Type B pancreatic cell (in vitro differentiated cells): ENCODE measurements around the gene RAD9A. TPM values are rescaled to one million over a fixed set of nuclear protein-coding genes. Genes with fewer than 3 reads are reported as not detected.

Experiments used
- DNase-seq: peaks from one replicate; pipeline ENCODE4 v3.0.0; 2021; ENCODE audit warnings: mixed read lengths; ENCODE audit not compliant: unreplicated experiment; ENCODE audit errors: extremely low spot score
- H3K27ac Mint-ChIP-seq: 2 replicates; pipeline ENCODE4 v1.8.0; 2021; ENCODE audit warnings: mild to moderate bottlenecking, mixed read lengths
- H3K27me3 Mint-ChIP-seq: 2 replicates; pipeline ENCODE4 v1.8.0; 2021; ENCODE audit warnings: mixed read lengths
- H3K36me3 Mint-ChIP-seq: 2 replicates; pipeline ENCODE4 v1.8.0; 2021; ENCODE audit warnings: mixed read lengths
- H3K4me1 Mint-ChIP-seq: one replicate; pipeline ENCODE4 v1.8.0; 2021; ENCODE audit warnings: mixed read lengths; ENCODE audit not compliant: unreplicated experiment
- H3K4me3 Mint-ChIP-seq: 2 replicates; pipeline ENCODE4 v1.8.0; 2021; ENCODE audit warnings: mild to moderate bottlenecking, mixed read lengths
- H3K9me3 Mint-ChIP-seq: 2 replicates; pipeline ENCODE4 v1.8.0; 2021; ENCODE audit warnings: mixed read lengths
- CTCF ChIP-seq: fragments of 200-600 bp; sonication (generic); conservative IDR thresholded peaks from 2 replicates; pipeline ENCODE4 v1.5.0; 2021; ENCODE audit warnings: antibody characterized with exemption, mild to moderate bottlenecking
- total RNA-seq: library from RNA; stranded (reverse); gene quantifications from 2 replicates; pipeline ENCODE4 v1.2.1, GENCODE V29; 2021; ENCODE audit warnings: low replicate concordance

Gene RAD9A
- total RNA-seq, 1 donor from 2014 or later, result 41.2 TPM

GRCh38 chr11:67416416-67417335 lies 24.9 kb downstream of the RAD9A start:
- no peaks in the 10 kb centered on the region for H3K36me3 Mint-ChIP-seq
- DNase-seq, result no peak
- H3K4me3 Mint-ChIP-seq, result peak overlapping the region; percentile 77
- H3K4me1 Mint-ChIP-seq, result peaks cover 17% of the 10 kb centered on the region
- H3K9me3 Mint-ChIP-seq, result no peaks in the 10 kb centered on the region
- H3K27ac Mint-ChIP-seq, result no peak overlapping the region
- H3K27me3 Mint-ChIP-seq, result peaks cover 48% of the 10 kb centered on the region
- no peak for TF ChIP-seq CTCF

- no peak for TF ChIP-seq CTCF
- Mint-ChIP-seq H3K36me3 (no peaks in the 10 kb centered on the region), H3K27ac (no peak overlapping the region), H3K4me3 (no peak overlapping the region), H3K4me1 (peaks cover 17% of the 10 kb centered on the region), H3K27me3 (peaks cover 40% of the 10 kb centered on the region), H3K9me3 (no peaks in the 10 kb centered on the region)
- DNase-seq, result no peak
These were observed 25.6 kb downstream of the RAD9A start for GRCh38 chr11:67417425-67417824.

GRCh38 chr11:67418476-67419281 lies 26.9 kb downstream of the RAD9A start:
- no peak overlapping the region for H3K4me3 Mint-ChIP-seq
- no peak overlapping the region for H3K27ac Mint-ChIP-seq
- no peaks in the 10 kb centered on the region for H3K9me3 Mint-ChIP-seq
- H3K36me3 Mint-ChIP-seq, result no peaks in the 10 kb centered on the region
- H3K4me1 Mint-ChIP-seq, result peaks cover 13% of the 10 kb centered on the region
- H3K27me3 Mint-ChIP-seq, result peaks cover 28% of the 10 kb centered on the region
- DNase-seq, result no peak
- no peak for TF ChIP-seq CTCF

- TF ChIP-seq CTCF, result no peak
- H3K27me3 Mint-ChIP-seq, result peaks cover 20% of the 10 kb centered on the region
- H3K4me3 Mint-ChIP-seq, result peak overlapping the region; percentile 81
- no peak overlapping the region for H3K27ac Mint-ChIP-seq
- no peaks in the 10 kb centered on the region for H3K9me3 Mint-ChIP-seq
- H3K4me1 Mint-ChIP-seq, result peaks cover 13% of the 10 kb centered on the region
- no peak for DNase-seq
- H3K36me3 Mint-ChIP-seq, result no peaks in the 10 kb centered on the region
These were observed 27.7 kb downstream of the RAD9A start for GRCh38 chr11:67419325-67420049.

- Mint-ChIP-seq H3K9me3 (no peaks in the 10 kb centered on the region), H3K4me1 (peaks cover 13% of the 10 kb centered on the region), H3K4me3 (peak overlapping the region; percentile 81), H3K27ac (no peak overlapping the region), H3K27me3 (peaks cover 15% of the 10 kb centered on the region), H3K36me3 (no peaks in the 10 kb centered on the region)
- TF ChIP-seq CTCF, result no peak
- DNase-seq, result no peak
These were observed 28.4 kb downstream of the RAD9A start for GRCh38 chr11:67420147-67420645.
